ENCODE data around the gene KRT10. TPM values are rescaled to one million over a fixed set of nuclear protein-coding genes. Genes with fewer than 3 reads are reported as not detected.

KRT10 gene
- total and polyA plus RNA-seq, 2 donors (not counting 1 experiment from before 2014, with no cell fraction given), result 4.1 to 45.8 TPM

DNA sequence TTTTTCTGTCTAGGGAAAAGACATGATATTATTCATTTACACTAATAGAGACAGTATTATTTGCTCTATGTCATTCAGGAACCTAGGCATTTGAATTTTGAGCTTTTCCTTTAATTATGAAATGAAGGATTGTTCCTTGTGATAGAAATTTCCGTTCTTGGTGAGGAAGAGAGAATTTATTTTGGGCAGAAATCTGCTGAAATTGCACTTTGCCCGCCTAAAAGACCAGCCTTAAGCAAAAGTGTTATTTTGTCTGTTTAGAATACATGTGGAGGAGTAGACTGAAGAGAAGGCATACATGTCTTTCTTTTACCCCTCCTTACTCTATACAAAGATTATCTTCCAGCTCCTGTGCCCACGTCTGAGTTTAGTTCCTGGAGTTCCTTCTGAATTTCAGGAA lies 16.8 kb upstream of the KRT10 start:
- H4K20me1 ChIP-seq (ENCODE audit: control insufficient read depth, extremely low read depth, insufficient read depth, low read length), result no peaks in the 10 kb centered on the region
- H2AFZ ChIP-seq (ENCODE audit: low read length), result no peak overlapping the region
- H3K27ac ChIP-seq (ENCODE audit: insufficient read depth, low read length), result no peak overlapping the region
- H3K4me2 ChIP-seq (ENCODE audit: extremely low read depth, insufficient read depth, low read length), result no peak overlapping the region
- H3K79me2 ChIP-seq (ENCODE audit: control insufficient read depth, insufficient read depth, low read length), result no peaks in the 10 kb centered on the region
- no peaks in the 10 kb centered on the region for H3K9me3 ChIP-seq (ENCODE audit: control insufficient read depth, insufficient read depth, low read depth, low read length)
- no peak overlapping the region for H3K4me3 ChIP-seq (replicated peaks in 1 of 4; ENCODE audit: control extremely low read depth in 1 of 4, insufficient read depth in 1 of 4, low read depth in 3 of 4, low read length in 4 of 4)
- no peaks in the 10 kb centered on the region for H3K27me3 ChIP-seq (ENCODE audit: control insufficient read depth, insufficient read depth, low read length)
- H3K36me3 ChIP-seq (ENCODE audit: control insufficient read depth, insufficient read depth, low read length), result no peaks in the 10 kb centered on the region
- H3K4me1 ChIP-seq (ENCODE audit: control insufficient read depth, extremely low read depth, insufficient read depth, low read length), result no peaks in the 10 kb centered on the region
- DNase-seq (ENCODE audit: low read depth in 2 of 2), result no peak
- no peak for TF ChIP-seq EZH2 (IDR thresholded peaks at IDR 0.05; ENCODE audit: low read length, missing control alignments)
- TF ChIP-seq, protein P1, sequence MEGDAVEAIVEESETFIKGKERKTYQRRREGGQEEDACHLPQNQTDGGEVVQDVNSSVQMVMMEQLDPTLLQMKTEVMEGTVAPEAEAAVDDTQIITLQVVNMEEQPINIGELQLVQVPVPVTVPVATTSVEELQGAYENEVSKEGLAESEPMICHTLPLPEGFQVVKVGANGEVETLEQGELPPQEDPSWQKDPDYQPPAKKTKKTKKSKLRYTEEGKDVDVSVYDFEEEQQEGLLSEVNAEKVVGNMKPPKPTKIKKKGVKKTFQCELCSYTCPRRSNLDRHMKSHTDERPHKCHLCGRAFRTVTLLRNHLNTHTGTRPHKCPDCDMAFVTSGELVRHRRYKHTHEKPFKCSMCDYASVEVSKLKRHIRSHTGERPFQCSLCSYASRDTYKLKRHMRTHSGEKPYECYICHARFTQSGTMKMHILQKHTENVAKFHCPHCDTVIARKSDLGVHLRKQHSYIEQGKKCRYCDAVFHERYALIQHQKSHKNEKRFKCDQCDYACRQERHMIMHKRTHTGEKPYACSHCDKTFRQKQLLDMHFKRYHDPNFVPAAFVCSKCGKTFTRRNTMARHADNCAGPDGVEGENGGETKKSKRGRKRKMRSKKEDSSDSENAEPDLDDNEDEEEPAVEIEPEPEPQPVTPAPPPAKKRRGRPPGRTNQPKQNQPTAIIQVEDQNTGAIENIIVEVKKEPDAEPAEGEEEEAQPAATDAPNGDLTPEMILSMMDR (conservative IDR thresholded peaks at IDR 0.05 in 1 of 2, IDR thresholded peaks at IDR 0.05 in 1 of 2; ENCODE audit: low read depth in 1 of 2, low read length in 2 of 2), result no peak
- H3K9ac ChIP-seq (ENCODE audit: insufficient read depth, low read length), result no peak overlapping the region

DNA sequence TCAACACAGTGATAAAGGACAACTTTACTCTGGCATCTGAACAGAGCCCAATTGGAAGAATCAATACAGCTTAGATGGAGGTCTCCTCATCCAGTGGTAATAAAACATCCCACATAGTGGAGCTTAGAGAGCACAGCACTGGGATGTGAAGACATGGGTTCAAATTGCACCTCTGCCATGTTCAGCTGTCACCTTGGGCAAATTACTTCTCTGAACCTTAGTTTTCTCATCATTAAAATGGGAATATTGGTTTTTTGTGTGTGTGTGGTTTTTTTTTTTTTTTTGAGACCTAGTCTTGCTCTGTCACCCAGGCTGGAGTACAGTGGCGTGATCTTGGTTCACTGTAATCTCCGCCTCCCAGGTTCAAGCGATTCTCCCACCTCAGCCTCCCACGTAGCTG lies 13.6 kb upstream of the KRT10 start:
- Histone ChIP-seq H3K4me2 (ENCODE audit: extremely low read depth, insufficient read depth, low read length) (no peak overlapping the region), H2AFZ (ENCODE audit: low read length) (no peak overlapping the region), H3K4me3 (replicated peaks in 1 of 4; ENCODE audit: control extremely low read depth in 1 of 4, insufficient read depth in 1 of 4, low read depth in 3 of 4, low read length in 4 of 4) (no peak overlapping the region), H3K27ac (ENCODE audit: insufficient read depth, low read length) (no peak overlapping the region), H3K36me3 (ENCODE audit: control insufficient read depth, insufficient read depth, low read length) (no peaks in the 10 kb centered on the region), H3K27me3 (ENCODE audit: control insufficient read depth, insufficient read depth, low read length) (no peaks in the 10 kb centered on the region), H3K9ac (ENCODE audit: insufficient read depth, low read length) (no peak overlapping the region), H3K9me3 (ENCODE audit: control insufficient read depth, insufficient read depth, low read depth, low read length) (no peaks in the 10 kb centered on the region), H3K4me1 (ENCODE audit: control insufficient read depth, extremely low read depth, insufficient read depth, low read length) (no peaks in the 10 kb centered on the region), H4K20me1 (ENCODE audit: control insufficient read depth, extremely low read depth, insufficient read depth, low read length) (no peaks in the 10 kb centered on the region), H3K79me2 (ENCODE audit: control insufficient read depth, insufficient read depth, low read length) (no peaks in the 10 kb centered on the region)
- no peak for TF ChIP-seq EZH2 (IDR thresholded peaks at IDR 0.05; ENCODE audit: low read length, missing control alignments)
- TF ChIP-seq, protein P1 (conservative IDR thresholded peaks at IDR 0.05 in 1 of 2, IDR thresholded peaks at IDR 0.05 in 1 of 2; ENCODE audit: low read depth in 1 of 2, low read length in 2 of 2), result no peak
- DNase-seq (ENCODE audit: low read depth in 2 of 2), result no peak

DNA sequence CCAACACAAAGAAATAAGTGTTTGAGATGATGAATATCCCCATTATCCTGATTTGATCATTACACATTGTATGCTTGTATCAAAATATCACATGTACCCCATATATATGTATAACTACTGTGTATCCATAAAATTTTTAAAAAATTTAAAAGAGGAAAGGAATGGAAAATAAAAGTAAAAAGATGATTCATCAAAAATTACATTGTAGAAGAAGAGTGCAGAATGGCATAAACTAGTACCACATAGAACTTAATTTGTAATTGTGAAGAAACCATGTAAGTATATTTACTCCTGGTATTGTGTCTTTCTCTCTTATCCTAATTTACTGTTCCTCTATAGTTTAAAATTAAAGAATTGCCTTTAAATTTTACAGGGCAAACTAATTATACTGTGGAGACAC lies 11.5 kb upstream of the KRT10 start:
- no peaks in the 10 kb centered on the region for H3K4me1 ChIP-seq (ENCODE audit: control insufficient read depth, extremely low read depth, insufficient read depth, low read length)
- H2AFZ ChIP-seq (ENCODE audit: low read length), result no peak overlapping the region
- no peaks in the 10 kb centered on the region for H3K36me3 ChIP-seq (ENCODE audit: control insufficient read depth, insufficient read depth, low read length)
- no peak overlapping the region for H3K9ac ChIP-seq (ENCODE audit: insufficient read depth, low read length)
- H3K27me3 ChIP-seq (ENCODE audit: control insufficient read depth, insufficient read depth, low read length), result no peaks in the 10 kb centered on the region
- no peak overlapping the region for H3K27ac ChIP-seq (ENCODE audit: insufficient read depth, low read length)
- no peak overlapping the region for H3K4me2 ChIP-seq (ENCODE audit: extremely low read depth, insufficient read depth, low read length)
- H3K4me3 ChIP-seq (replicated peaks in 1 of 4; ENCODE audit: control extremely low read depth in 1 of 4, insufficient read depth in 1 of 4, low read depth in 3 of 4, low read length in 4 of 4), result no peak overlapping the region
- TF ChIP-seq, protein P1 (conservative IDR thresholded peaks at IDR 0.05 in 1 of 2, IDR thresholded peaks at IDR 0.05 in 1 of 2; ENCODE audit: low read depth in 1 of 2, low read length in 2 of 2), result no peak
- no peak for TF ChIP-seq EZH2 (IDR thresholded peaks at IDR 0.05; ENCODE audit: low read length, missing control alignments)
- H4K20me1 ChIP-seq (ENCODE audit: control insufficient read depth, extremely low read depth, insufficient read depth, low read length), result no peaks in the 10 kb centered on the region
- H3K9me3 ChIP-seq (ENCODE audit: control insufficient read depth, insufficient read depth, low read depth, low read length), result no peaks in the 10 kb centered on the region
- no peaks in the 10 kb centered on the region for H3K79me2 ChIP-seq (ENCODE audit: control insufficient read depth, insufficient read depth, low read length)
- no peak for DNase-seq (ENCODE audit: low read depth in 2 of 2)

All from fibroblast of lung (primary cell).